PC-9 (cell line): ENCODE data around the gene EIF4A3.

Source experiments
- CTCF ChIP-seq: fragments of 200-600 bp; sonication (generic); conservative IDR thresholded peaks from 2 replicates; pipeline ENCODE4 v1.6.1; 2017; ENCODE audit warnings: mixed run types, antibody characterized with exemption, mild to moderate bottlenecking, moderate library complexity
- EZH2 ChIP-seq: fragments of 200-600 bp; sonication (generic); IDR thresholded peaks from 2 replicates; pipeline ENCODE4 v1.8.0; 2017; ENCODE audit warnings: antibody characterized with exemption, low read depth

DNA sequence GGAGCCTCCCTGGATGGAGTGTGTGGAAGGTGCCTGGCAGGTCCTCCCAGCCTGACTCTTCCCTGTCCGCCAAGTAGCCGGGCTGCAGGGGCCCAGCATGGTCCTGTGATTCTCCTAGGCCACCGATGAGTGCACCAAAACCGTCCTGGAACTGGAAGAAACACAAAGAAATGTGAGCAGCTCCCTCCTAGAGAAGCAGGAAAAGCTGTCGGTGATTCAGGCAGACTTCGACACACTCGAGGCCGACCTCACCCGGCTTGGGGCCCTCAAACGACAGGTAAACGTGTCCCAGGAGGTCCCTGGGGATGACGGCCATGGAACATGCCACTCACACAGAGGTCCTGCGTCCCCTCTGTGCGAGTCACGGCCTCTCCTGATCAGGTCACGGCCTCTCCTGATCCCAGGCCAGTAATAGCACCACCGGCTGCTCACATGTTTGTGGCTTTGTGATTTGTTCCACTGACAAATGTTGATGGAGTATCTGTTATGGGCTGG, 49.8 kb downstream of the EIF4A3 start:
- TF ChIP-seq CTCF (no peak), EZH2 (no peak)
